SU-DHL-6 (cell line): Measurements from ENCODE around the gene CLEC16A.
"Not testable (repeated sequence)": the region's sequence is repeated elsewhere in the genome, so short reads cannot be mapped to it uniquely, and the experiment has no call there.

ENCODE experiments used
- CTCF ChIP-seq: fragments of 200-600 bp; sonication (generic); IDR thresholded peaks from one replicate; pipeline ENCODE4 v1.5.1; 2017; ENCODE audit warnings: antibody characterized with exemption, mild to moderate bottlenecking, low read length, moderate library complexity; ENCODE audit not compliant: insufficient read depth, poor library complexity, severe bottlenecking
- EZH2phosphoT487 ChIP-seq: fragments of 200-600 bp; sonication (generic), shearing (Covaris generic); conservative IDR thresholded peaks from 2 replicates; pipeline ENCODE4 v1.6.1; 2018; ENCODE audit warnings: mild to moderate bottlenecking, antibody characterized with exemption, low read length, moderate library complexity, mixed read lengths

GRCh38 chr16:10929097-10929496 lies 15.3 kb upstream of the CLEC16A start:
- not testable (repeated sequence) for TF ChIP-seq CTCF, EZH2phosphoT487
